GM12892 (cell line): ENCODE results near the gene RAP1GAP2.

Experiments used
- POLR2AphosphoS5 ChIP-seq: IDR thresholded peaks from 2 replicates; pipeline ENCODE4 v1.6.1; 2011; ENCODE audit warnings: low read depth, low read length, control low read depth
- TAF1 ChIP-seq: IDR thresholded peaks from 2 replicates; pipeline ENCODE4 v1.6.1; 2011; ENCODE audit warnings: low read depth, mild to moderate bottlenecking, control low read depth, low read length, borderline replicate concordance

GRCh38 chr17:2847381-2848333, 51.4 kb downstream of the RAP1GAP2 start:
- no peak for TF ChIP-seq TAF1
- TF ChIP-seq POLR2AphosphoS5 = no peak
